Peyer's patch (tissue), 4 donors: ENCODE results near the gene DCDC2.

Experiments
- CTCF ChIP-seq, 6 experiments: fragments of 450-650 bp in 4 of 6; fragments of 200-600 bp in 2 of 6; sonication (generic) in 1 of 6; IDR thresholded peaks; one replicate each; pipeline ENCODE4 v1.5.1; 2017 to 2019; ENCODE audit warnings: antibody characterized with exemption in 6 of 6, mild to moderate bottlenecking in 3 of 6, moderate library complexity in 1 of 6
- POLR2A ChIP-seq, 2 donors: fragments of 450-650 bp; IDR thresholded peaks; one replicate each; pipeline ENCODE4 v1.5.1; 2017; ENCODE audit warnings: antibody characterized with exemption in 2 of 2, mild to moderate bottlenecking in 2 of 2, moderate library complexity in 2 of 2

GRCh38 chr6:24125980-24126379 lies 231.9 kb downstream of the DCDC2 start, which contains the start of gene NRSN1:
- TF ChIP-seq CTCF (IDR thresholded peaks at IDR 0.05) (no peak), POLR2A (IDR thresholded peaks at IDR 0.05) (no peak)
